ENCODE data around the gene PCDHA10.

Gene PCDHA10

GRCh38 chr5:140883927-140884697, 28.4 kb downstream of the PCDHA10 start:
- DNase-seq (ENCODE audit: low spot score): no peak

GRCh38 chr5:140916325-140916724, 60.6 kb downstream of the PCDHA10 start:
- no peak for DNase-seq (ENCODE audit: low spot score)
